Nephron (organoid): ENCODE data around the gene TXNL4B.

ENCODE experiments used
- H3K27ac Mint-ChIP-seq, 3 experiments: 2 replicates each; pipeline ENCODE4 v1.8.0; 2020; ENCODE audit warnings: mixed read lengths in 3 of 3, mild to moderate bottlenecking in 2 of 3, moderate library complexity in 1 of 3
- H3K27me3 Mint-ChIP-seq: 2 replicates; pipeline ENCODE4 v1.8.0; 2021; ENCODE audit warnings: low read depth, mild to moderate bottlenecking, moderate library complexity, mixed read lengths
- H3K36me3 Mint-ChIP-seq: 2 replicates; pipeline ENCODE4 v1.8.0; 2020; ENCODE audit warnings: low read depth, mixed read lengths
- H3K4me1 Mint-ChIP-seq: 2 replicates; pipeline ENCODE4 v1.8.0; 2020; ENCODE audit warnings: mixed read lengths
- H3K4me3 Mint-ChIP-seq, 3 experiments: 2 replicates each; pipeline ENCODE4 v1.8.0; 2020; ENCODE audit warnings: mild to moderate bottlenecking in 3 of 3, mixed read lengths in 3 of 3, moderate library complexity in 2 of 3
- H3K9me3 Mint-ChIP-seq: 2 replicates; pipeline ENCODE4 v1.8.0; 2020; ENCODE audit warnings: mixed read lengths
- TF ChIP-seq, protein P1 (sequence below), 3 experiments: fragments of 200-600 bp; sonication (generic); IDR thresholded peaks; one replicate each; pipeline ENCODE4 v1.5.0; 2021; ENCODE audit warnings: antibody characterized with exemption in 3 of 3; ENCODE audit not compliant: unreplicated experiment in 3 of 3

Gene TXNL4B

DNA sequence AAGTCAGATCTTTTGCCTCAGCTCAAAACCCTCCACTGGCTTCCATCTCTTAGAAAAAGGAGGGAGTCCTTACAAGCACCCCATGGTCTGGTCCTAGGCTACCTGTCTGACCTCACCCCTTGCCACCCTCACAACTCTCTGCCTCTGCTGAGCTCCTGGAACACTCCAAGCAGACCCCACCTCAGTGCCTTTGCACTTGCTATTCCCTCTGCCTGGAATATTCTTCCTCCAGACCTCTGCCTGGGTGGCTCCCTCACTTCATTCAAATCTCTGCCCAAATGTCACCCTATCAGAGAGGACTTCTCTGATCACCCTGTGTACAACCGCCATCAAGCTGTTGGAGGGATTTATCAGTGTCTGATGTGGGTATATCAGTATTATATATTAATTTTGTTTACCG is 41.1 kb upstream of the TXNL4B start:
- Mint-ChIP-seq H3K4me3 (no peak overlapping the region), H3K9me3 (no peaks in the 10 kb centered on the region), H3K4me1 (no peaks in the 10 kb centered on the region), H3K36me3 (no peaks in the 10 kb centered on the region), H3K27me3 (no peaks in the 10 kb centered on the region), H3K27ac (no peak overlapping the region)
- TF ChIP-seq, protein P1, sequence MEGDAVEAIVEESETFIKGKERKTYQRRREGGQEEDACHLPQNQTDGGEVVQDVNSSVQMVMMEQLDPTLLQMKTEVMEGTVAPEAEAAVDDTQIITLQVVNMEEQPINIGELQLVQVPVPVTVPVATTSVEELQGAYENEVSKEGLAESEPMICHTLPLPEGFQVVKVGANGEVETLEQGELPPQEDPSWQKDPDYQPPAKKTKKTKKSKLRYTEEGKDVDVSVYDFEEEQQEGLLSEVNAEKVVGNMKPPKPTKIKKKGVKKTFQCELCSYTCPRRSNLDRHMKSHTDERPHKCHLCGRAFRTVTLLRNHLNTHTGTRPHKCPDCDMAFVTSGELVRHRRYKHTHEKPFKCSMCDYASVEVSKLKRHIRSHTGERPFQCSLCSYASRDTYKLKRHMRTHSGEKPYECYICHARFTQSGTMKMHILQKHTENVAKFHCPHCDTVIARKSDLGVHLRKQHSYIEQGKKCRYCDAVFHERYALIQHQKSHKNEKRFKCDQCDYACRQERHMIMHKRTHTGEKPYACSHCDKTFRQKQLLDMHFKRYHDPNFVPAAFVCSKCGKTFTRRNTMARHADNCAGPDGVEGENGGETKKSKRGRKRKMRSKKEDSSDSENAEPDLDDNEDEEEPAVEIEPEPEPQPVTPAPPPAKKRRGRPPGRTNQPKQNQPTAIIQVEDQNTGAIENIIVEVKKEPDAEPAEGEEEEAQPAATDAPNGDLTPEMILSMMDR (IDR thresholded peaks at IDR 0.05; ENCODE audit: unreplicated experiment in 3 of 3), result no peak

GRCh38 chr16:72132726-72133125 is 39.3 kb upstream of the TXNL4B start:
- H3K4me3 Mint-ChIP-seq, result no peak overlapping the region
- TF ChIP-seq, protein P1 (IDR thresholded peaks at IDR 0.05; ENCODE audit: unreplicated experiment in 3 of 3), result no peak
- no peaks in the 10 kb centered on the region for H3K27me3 Mint-ChIP-seq
- no peak overlapping the region for H3K27ac Mint-ChIP-seq
- H3K4me1 Mint-ChIP-seq, result no peaks in the 10 kb centered on the region
- no peaks in the 10 kb centered on the region for H3K9me3 Mint-ChIP-seq
- no peaks in the 10 kb centered on the region for H3K36me3 Mint-ChIP-seq

- TF ChIP-seq, protein P1 (IDR thresholded peaks at IDR 0.05; ENCODE audit: unreplicated experiment in 3 of 3), result no peak
- H3K36me3 Mint-ChIP-seq, result no peaks in the 10 kb centered on the region
- H3K27ac Mint-ChIP-seq, result peak overlapping the region in 1 of 3 experiments; percentile 44
- no peaks in the 10 kb centered on the region for H3K27me3 Mint-ChIP-seq
- H3K4me1 Mint-ChIP-seq, result no peaks in the 10 kb centered on the region
- no peak overlapping the region for H3K4me3 Mint-ChIP-seq
- H3K9me3 Mint-ChIP-seq, result no peaks in the 10 kb centered on the region
These were observed 37.6 kb upstream of the TXNL4B start for GRCh38 chr16:72131036-72131435.

- Mint-ChIP-seq H3K27ac (peak overlapping the region in 1 of 3 experiments; percentile 53), H3K27me3 (no peaks in the 10 kb centered on the region), H3K4me1 (peaks cover 3% of the 10 kb centered on the region), H3K36me3 (no peaks in the 10 kb centered on the region), H3K4me3 (no peak overlapping the region), H3K9me3 (no peaks in the 10 kb centered on the region)
- TF ChIP-seq, protein P1 (IDR thresholded peaks at IDR 0.05; ENCODE audit: unreplicated experiment in 3 of 3), result no peak
These were observed 36.7 kb upstream of the TXNL4B start for GRCh38 chr16:72129976-72130656.

DNA sequence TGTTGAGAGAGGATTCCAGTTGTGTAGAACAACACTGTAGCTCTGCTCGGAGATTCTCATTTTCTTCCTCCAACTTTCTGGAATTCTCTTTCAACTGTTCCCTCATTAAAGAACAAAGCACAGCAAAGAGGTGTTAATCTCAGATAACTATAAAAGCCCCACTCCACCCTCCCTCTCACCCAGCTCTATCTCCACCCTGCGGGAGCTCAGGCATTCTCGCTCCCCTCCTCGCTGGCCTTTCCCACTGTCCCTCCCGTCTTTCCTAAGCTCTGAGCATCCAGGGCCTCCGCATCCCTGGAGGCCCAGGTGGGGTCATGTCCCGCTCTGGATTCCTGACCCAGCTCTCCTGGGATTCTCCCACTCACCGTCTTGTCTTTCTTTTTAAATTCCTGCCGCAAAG is 35.3 kb upstream of the TXNL4B start:
- no peak overlapping the region for H3K4me3 Mint-ChIP-seq
- peaks cover 8% of the 10 kb centered on the region for H3K4me1 Mint-ChIP-seq
- H3K9me3 Mint-ChIP-seq, result no peaks in the 10 kb centered on the region
- TF ChIP-seq, protein P1 (IDR thresholded peaks at IDR 0.05; ENCODE audit: unreplicated experiment in 3 of 3), result no peak
- no peaks in the 10 kb centered on the region for H3K27me3 Mint-ChIP-seq
- no peak overlapping the region for H3K27ac Mint-ChIP-seq
- H3K36me3 Mint-ChIP-seq, result no peaks in the 10 kb centered on the region

DNA sequence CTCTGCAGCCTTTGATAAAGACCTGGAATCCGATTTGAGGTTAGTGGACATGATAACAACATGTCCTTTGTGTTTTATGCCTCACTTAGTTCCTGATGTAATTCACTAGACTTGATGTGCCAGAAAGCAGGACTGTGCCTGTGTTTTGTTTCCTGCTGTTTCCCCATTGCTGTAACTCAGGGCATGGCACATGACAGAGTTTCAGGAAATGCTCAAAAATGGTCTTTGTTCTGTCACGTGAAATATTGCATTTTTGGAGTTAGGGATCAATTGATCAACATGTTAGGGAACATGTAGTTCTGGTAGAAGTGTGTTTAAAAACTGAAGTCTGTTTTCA is 33.0 kb upstream of the TXNL4B start:
- H3K27me3 Mint-ChIP-seq, result no peaks in the 10 kb centered on the region
- peak overlapping the region in 1 of 3 experiments; percentile 6 for H3K27ac Mint-ChIP-seq
- H3K4me3 Mint-ChIP-seq, result no peak overlapping the region

More for the DNA sequence above, 33.0 kb upstream of the TXNL4B start:
- TF ChIP-seq, protein P1 (IDR thresholded peaks at IDR 0.05; ENCODE audit: unreplicated experiment in 3 of 3), result no peak
- Mint-ChIP-seq H3K4me1 (peaks cover 8% of the 10 kb centered on the region), H3K9me3 (no peaks in the 10 kb centered on the region), H3K36me3 (no peaks in the 10 kb centered on the region)
